NCI-H748 (cell line): Measurements from ENCODE around the gene TWIST2.

Experiments used
- DNase-seq: peaks from one replicate; lab custom pipeline; 2025; ENCODE audit not compliant: unreplicated experiment; lab: John Stamatoyannopoulos, UW

The TWIST2 gene

DNA sequence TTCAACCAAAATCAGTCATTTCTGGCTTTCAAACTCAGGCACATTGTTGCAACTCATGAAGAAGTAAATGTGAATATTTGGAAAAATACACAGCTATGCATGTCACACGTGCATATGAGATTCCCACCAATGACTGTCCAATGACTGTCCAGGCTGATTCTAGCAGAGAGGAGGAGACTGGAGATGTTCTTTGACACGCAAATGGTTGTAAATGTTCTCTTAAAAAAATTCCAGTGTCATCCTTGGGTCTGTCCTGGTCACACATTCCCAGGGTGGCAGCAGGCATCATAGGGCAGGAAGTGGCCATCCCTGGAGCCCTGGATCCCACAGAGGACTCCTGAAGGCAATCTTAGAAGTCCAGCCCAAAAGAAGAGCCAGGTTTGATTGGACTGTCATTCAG, 40.9 kb downstream of the TWIST2 start:
- DNase-seq: no peak

DNA sequence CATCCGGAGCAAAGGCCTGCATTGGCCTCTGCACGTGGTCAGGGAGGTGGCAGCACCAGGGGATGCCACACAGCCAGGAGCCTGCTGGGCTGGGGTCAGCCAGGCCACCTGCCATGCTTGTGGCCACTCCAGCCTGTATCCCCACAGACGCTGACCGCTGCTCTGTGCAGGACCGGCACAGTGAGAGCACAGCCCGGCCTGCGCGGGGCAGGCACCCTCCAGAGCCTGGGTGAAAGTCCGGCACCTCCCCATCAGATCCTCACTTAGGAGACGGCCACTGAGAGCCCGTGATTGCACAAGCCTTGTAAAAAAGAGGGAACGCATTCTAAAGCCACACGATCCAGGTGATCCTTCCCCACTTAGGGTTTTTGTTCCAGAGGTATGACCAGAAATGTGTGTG, 42.2 kb downstream of the TWIST2 start:
- no peak for DNase-seq

- no peak for DNase-seq
These were observed 43.0 kb downstream of the TWIST2 start for GRCh38 chr2:238890618-238891456.

DNA sequence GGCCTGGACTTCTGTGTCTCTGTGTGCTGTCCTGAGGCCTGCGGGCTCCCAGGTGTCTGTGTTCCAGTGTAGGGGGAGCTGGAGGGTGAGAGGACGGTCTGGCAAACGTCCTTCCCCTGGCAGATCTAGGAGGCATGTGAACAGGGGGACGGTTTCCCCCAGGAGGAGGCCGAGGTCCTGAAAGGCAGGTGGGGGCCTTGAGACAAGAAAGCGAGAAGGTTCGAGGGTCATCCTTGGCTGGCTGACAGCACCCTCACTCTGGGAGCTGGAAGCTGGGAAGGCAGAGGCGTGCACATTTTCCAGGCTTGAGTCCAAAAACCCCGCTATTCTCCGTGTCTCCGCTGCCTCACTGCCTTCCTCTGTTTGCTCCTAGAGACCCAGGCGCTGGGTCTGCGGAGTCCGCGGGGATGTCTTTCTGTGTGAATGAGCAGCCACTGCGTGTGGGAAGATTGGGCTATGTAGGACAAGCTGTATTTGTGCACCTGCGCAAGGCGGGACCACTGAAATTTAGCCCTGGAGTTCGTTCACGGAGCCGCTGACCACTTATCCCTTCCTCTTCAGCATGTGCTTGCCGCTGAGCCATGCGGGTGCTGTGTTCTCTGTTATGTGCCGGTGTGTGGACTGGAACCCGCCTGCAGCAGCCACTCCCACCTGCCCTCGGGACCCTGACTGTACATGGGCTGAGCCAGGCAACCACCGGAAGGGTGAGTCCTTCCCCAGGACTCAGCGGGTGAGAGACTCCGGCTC, 43.7 kb downstream of the TWIST2 start:
- no peak for DNase-seq

GRCh38 chr2:238892204-238892500, 44.3 kb downstream of the TWIST2 start:
- DNase-seq: no peak

DNA sequence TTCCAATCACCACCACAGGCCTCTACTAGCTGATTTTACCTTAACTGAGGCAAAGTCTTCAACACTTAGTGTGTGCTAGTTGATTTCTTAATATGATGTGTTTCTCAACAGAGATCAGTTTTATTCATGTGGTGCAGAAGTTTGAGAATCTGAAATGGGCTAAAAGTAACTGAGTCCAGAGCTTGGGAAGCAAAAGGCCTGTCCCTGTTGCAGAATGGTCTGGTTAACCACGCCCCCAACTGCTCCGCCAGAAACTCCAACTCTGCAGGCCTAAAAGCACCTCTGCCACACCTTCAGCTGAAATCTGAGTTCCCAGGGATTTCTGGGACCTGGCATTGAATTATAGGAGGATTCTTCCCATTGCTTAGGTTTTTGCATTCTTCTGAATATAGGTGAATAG, 44.9 kb downstream of the TWIST2 start:
- DNase-seq: no peak

- no peak for DNase-seq
These were observed 45.6 kb downstream of the TWIST2 start for GRCh38 chr2:238893349-238894000.

- DNase-seq: no peak
These were observed 46.5 kb downstream of the TWIST2 start for GRCh38 chr2:238894226-238894949.

DNA sequence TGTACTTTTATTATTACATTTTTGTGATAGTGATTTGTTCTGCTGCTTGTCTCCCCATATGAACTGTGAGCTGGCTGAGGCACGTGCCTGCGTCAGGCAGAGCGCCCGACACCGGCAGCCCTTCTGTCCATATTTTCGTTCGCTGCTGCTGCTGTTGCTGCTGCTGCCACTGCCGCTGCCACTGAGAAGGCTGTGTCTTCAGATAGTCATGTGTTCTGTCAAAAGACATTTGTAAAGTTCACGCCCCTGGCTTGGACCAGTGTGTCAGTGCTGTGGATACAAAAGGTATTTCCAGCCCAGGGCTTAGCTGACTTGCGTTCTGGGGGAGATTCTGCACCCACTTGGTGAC, 47.0 kb downstream of the TWIST2 start:
- no peak for DNase-seq

DNA sequence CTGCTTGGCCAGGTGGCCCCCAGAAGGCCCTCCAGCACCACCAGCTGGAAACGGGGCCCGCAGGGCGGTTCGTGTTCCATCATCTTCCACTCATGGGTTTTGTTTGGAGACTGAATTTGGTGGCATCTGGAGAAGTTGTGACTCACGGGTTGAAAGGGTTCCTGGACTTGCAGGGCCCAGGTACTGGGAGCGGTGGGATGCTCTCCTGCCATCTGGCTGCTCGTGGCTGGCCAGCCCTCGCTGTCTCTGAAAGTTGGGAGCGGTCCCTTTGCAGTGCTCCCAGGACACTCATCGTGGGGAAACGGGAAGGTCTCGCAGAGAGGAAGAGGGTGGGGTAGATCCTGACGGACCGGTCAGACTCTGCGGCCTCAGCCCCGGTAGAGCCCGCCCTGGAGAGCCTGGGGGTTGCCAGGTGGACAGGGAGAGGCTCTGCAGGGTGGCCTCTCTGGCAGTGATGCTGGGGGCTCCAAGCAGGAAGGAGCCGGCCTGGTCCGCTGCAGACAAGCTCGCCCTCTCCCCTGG, 47.5 kb downstream of the TWIST2 start:
- no peak for DNase-seq

- no peak for DNase-seq
These were observed 48.2 kb downstream of the TWIST2 start for GRCh38 chr2:238895891-238896600.

GRCh38 chr2:238896641-238897040, 48.8 kb downstream of the TWIST2 start:
- no peak for DNase-seq

DNA sequence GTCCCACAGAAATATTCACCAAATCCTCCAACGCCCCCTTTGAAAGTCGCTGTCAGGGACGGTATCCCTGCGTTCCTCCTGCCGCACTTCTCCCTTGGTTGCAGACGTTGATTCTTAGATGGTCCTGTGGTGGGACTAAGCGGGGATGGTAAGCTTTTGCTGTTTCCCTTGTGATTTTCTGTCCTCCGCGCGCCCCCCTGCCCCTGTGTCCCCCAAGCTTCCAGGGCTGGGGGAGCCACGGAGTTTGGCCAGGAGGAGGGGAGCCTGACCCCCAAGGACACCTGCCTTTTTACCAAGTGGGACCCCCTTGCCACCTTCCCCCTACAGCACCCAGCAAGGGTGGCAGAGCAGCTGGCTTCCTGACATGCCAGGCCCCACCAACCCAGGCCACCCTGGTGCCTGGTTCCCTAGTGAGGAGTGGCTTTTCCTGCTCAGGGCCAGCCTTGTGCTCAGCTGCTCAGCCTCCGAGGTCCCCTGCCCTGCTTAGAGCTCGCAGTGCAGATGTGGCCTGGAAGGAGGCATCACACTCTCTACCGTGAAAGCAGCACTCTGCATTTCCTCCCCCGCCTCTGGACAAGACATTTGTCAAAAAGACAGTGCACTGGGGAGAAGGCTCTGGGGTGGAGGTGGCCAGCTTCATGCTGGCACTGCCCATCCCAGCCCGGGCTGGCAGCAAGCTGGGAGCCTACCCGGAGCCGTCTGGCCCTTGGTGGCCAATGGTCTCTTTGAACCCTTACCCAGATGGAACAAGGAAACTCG, 49.4 kb downstream of the TWIST2 start:
- DNase-seq: no peak

GRCh38 chr2:238897911-238898311, 50.0 kb downstream of the TWIST2 start:
- no peak for DNase-seq

- DNase-seq: no peak
These were observed 50.8 kb downstream of the TWIST2 start for GRCh38 chr2:238898534-238899281.

DNA sequence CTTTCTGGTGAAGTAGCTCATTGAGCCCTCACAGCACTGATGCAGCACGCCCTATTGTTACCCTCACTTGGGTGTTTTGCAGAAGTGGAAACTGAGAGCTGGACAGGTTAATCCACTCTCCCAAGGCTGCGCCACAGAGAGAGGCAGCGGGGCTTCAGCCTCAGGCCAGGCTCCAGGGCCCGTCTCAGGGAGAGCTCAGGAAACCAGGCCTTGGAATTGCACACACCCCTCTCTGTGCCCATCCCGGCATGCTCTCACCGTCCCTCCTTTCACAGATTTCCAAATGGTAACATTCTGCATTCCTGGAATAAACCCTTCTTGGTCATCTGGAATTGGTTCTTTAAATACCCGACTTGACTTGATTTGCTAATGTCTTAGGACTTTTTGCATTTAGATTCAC, 51.5 kb downstream of the TWIST2 start:
- DNase-seq: no peak

DNA sequence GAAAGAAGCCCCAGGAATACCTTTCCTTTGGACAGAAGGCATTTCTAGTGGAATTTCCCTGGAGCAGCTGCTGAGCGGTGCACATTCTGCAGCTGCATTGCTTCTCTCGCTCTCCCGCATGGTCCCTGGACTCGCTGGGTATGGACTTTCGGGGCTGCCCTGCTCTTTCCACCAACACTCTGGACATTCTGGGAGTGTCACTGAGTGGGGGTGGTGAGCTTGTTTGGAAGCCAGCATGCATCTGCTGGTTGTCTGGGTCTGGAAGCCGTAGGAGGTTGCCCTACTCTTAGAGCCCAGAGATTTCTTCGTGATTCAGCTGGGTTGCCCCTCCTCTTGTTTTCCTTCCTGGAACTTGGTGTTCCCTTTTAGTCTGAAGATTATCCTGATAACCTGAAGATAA, 52.6 kb downstream of the TWIST2 start:
- no peak for DNase-seq

DNA sequence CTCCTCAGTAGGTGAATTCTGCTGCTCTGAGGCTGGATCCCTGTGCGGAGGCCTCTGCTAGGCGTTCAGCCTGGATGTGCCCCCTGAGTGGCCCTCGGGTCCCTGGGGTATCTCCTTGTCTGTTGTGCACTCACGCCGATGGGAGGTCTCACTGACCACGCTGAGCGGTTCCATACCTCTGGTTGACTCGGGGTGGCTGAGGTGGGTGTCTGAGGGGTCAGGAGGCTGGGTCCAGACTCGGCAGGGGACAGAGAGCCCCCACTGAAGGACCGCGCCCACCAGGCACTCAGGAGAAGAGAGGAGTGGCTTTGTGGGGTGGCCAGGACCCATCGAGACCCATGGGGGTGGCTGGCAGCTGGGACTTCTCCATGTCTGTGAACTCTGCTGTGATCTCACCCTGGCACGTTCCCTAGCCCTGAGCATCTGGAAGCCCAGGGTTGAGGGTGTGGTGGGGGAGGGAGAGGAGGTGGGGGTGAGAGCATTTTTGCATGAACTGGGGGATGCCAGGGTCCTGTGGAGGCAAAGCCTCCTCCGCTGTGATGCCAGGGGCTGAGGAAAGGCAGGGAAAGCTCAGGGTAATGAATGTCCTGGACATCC, 53.7 kb downstream of the TWIST2 start:
- DNase-seq: no peak

DNA sequence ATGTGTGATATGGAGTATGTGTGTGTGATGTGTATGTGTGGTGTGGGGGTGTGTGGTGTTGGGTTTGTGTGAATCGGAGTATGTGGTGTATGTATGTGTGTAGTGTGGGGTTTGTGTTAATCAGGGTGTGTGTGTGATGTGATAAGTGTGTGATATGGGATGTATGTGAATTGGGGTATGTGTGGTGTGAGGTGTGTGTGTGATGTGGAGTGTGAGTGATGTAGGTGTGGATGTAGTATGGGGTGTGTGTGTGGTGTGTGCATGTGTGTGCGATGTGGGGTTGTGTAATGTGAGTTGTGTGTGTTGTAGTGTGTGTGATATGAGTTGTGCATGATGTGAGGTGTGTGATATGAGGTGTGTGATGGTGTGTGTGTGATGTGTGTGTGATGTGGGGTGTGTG, 54.4 kb downstream of the TWIST2 start:
- DNase-seq: no peak
